Astrocyte (in vitro differentiated cells and primary cell): Measurements from ENCODE around the gene KAT7. TPM values are rescaled to one million over a fixed set of nuclear protein-coding genes. Genes with fewer than 3 reads are reported as not detected.

Experiments used
- DNase-seq: peaks from one replicate; pipeline ENCODE4 v3.0.0-alpha.2; 2010; ENCODE audit warnings: low read depth
- FAIRE-seq: peaks from 2 replicates; lab custom pipeline; 2011; peaks lifted over from hg19 to GRCh38; lab: Jason Lieb, UNC
- H2AFZ ChIP-seq: 2 replicates; pipeline ENCODE4 v1.6.0; 2012; ENCODE audit warnings: low read depth, low read length, inconsistent platforms
- H3K27ac ChIP-seq: 2 replicates; pipeline ENCODE4 v1.5.1; 2011; ENCODE audit warnings: low read depth, low read length, inconsistent platforms
- H3K27me3 ChIP-seq: 2 replicates; pipeline ENCODE4 v1.6.0; 2011; ENCODE audit warnings: low read length, inconsistent platforms; ENCODE audit not compliant: insufficient read depth
- H3K36me3 ChIP-seq: 2 replicates; pipeline ENCODE4 v1.5.1; 2011; ENCODE audit warnings: low read length, inconsistent platforms; ENCODE audit not compliant: insufficient read depth
- H3K4me1 ChIP-seq: 2 replicates; pipeline ENCODE4 v1.5.1; 2011; ENCODE audit warnings: low read length, inconsistent platforms; ENCODE audit not compliant: insufficient read depth
- H3K4me2 ChIP-seq: 2 replicates; pipeline ENCODE4 v1.6.0; 2012; ENCODE audit warnings: low read length, inconsistent platforms
- H3K4me3 ChIP-seq: 2 replicates; pipeline ENCODE4 v1.5.1; 2011; ENCODE audit warnings: low read depth, mild to moderate bottlenecking, low read length, inconsistent platforms; ENCODE audit not compliant: insufficient read depth
- H3K79me2 ChIP-seq: 2 replicates; pipeline ENCODE4 v1.6.0; 2012; ENCODE audit warnings: mild to moderate bottlenecking, low read length, inconsistent platforms; ENCODE audit not compliant: insufficient read depth
- H3K9ac ChIP-seq: 2 replicates; pipeline ENCODE4 v1.6.0; 2012; ENCODE audit warnings: mild to moderate bottlenecking, low read length, inconsistent platforms
- H3K9me3 ChIP-seq: 2 replicates; pipeline ENCODE4 v1.5.1; 2012; ENCODE audit warnings: low read depth, mild to moderate bottlenecking, low read length, inconsistent platforms; ENCODE audit not compliant: insufficient read depth
- H4K20me1 ChIP-seq: 2 replicates; pipeline ENCODE4 v1.6.0; 2012; ENCODE audit warnings: low read length, inconsistent platforms; ENCODE audit not compliant: insufficient read depth
- H3K27ac Mint-ChIP-seq: one replicate; pipeline ENCODE4 v1.8.0; 2021; ENCODE audit warnings: mild to moderate bottlenecking, mixed read lengths; ENCODE audit not compliant: unreplicated experiment
- H3K27me3 Mint-ChIP-seq: one replicate; pipeline ENCODE4 v1.8.0; 2021; ENCODE audit warnings: low read depth, mixed read lengths; ENCODE audit not compliant: unreplicated experiment
- H3K36me3 Mint-ChIP-seq: one replicate; pipeline ENCODE4 v1.8.0; 2021; ENCODE audit warnings: low read depth, mixed read lengths; ENCODE audit not compliant: unreplicated experiment
- H3K4me1 Mint-ChIP-seq: one replicate; pipeline ENCODE4 v1.8.0; 2021; ENCODE audit warnings: low read depth, mixed read lengths; ENCODE audit not compliant: unreplicated experiment
- H3K4me3 Mint-ChIP-seq: one replicate; pipeline ENCODE4 v1.8.0; 2021; ENCODE audit warnings: mild to moderate bottlenecking, moderate library complexity, mixed read lengths; ENCODE audit not compliant: unreplicated experiment
- H3K9me3 Mint-ChIP-seq: one replicate; pipeline ENCODE4 v1.8.0; 2021; ENCODE audit warnings: mild to moderate bottlenecking, mixed read lengths; ENCODE audit not compliant: unreplicated experiment
- EZH2 ChIP-seq: IDR thresholded peaks from 2 replicates; pipeline ENCODE4 v1.6.1; 2012; ENCODE audit warnings: mild to moderate bottlenecking, low read length, inconsistent platforms; ENCODE audit not compliant: insufficient read depth
- total RNA-seq: library from RNA; stranded (reverse); gene quantifications from 2 replicates; pipeline ENCODE4 v1.2.1, GENCODE V29; 2021
- TF ChIP-seq, protein P1 (sequence below): IDR thresholded peaks from 2 replicates; pipeline ENCODE4 v1.5.1; 2011; ENCODE audit warnings: low read depth, mild to moderate bottlenecking, inconsistent platforms, low read length, moderate library complexity; ENCODE audit not compliant: insufficient read depth

KAT7 gene
- total RNA-seq, 1 donor from 2014 or later, result 42.0 TPM

DNA sequence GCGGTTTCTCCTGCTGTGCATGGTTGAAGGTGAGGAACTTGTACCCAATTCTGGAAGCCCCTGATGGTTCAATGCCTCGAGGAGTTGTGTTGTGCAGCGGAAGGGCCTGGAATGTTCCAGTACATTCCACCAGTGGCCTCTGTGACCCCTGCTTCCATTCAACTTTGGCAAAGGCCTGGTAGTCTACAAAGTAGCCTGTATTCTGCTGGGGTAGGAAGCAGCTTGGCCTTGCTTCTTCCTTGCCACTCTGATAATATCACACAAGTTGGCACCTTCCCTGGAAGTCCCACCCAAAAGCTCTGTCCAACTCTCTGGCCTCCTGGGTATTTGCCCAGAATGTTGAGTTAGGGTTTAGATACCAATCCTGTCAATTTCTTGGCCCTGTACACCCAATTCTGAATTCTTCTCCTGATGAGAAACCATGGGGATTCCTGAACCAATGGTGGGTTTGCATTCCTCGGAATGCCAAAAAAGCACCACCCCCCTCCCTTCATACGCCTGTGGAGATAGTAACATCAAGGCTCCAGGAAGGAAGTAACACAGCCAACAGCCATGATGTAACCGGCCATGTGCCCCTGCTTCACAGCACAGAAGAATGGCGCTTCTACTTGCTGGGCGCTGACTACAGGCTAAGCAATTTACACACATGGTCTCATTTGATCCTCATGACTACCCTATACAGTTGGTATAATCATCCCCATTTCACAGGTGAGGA, 12.8 kb upstream of the KAT7 start:
- Histone ChIP-seq H3K4me3 (no peak overlapping the region), H3K27ac (no peak overlapping the region), H3K9me3 (no peaks in the 10 kb centered on the region), H4K20me1 (no peaks in the 10 kb centered on the region), H3K27me3 (no peaks in the 10 kb centered on the region), H3K4me2 (no peak overlapping the region), H3K79me2 (no peaks in the 10 kb centered on the region), H3K9ac (no peak overlapping the region), H3K4me1 (peaks cover 7% of the 10 kb centered on the region), H3K36me3 (no peaks in the 10 kb centered on the region), H2AFZ (peak overlapping the region; percentile 26)
- TF ChIP-seq EZH2, result no peak
- peaks cover 2% of the 10 kb centered on the region for H3K9me3 Mint-ChIP-seq
- peak; percentile 28 for DNase-seq
- FAIRE-seq, result no peak
- peak overlapping the region; percentile 67 for H3K27ac Mint-ChIP-seq
- peaks cover 4% of the 10 kb centered on the region for H3K4me1 Mint-ChIP-seq
- H3K27me3 Mint-ChIP-seq, result no peaks in the 10 kb centered on the region
- peaks cover 1% of the 10 kb centered on the region for H3K36me3 Mint-ChIP-seq
- no peak overlapping the region for H3K4me3 Mint-ChIP-seq

DNA sequence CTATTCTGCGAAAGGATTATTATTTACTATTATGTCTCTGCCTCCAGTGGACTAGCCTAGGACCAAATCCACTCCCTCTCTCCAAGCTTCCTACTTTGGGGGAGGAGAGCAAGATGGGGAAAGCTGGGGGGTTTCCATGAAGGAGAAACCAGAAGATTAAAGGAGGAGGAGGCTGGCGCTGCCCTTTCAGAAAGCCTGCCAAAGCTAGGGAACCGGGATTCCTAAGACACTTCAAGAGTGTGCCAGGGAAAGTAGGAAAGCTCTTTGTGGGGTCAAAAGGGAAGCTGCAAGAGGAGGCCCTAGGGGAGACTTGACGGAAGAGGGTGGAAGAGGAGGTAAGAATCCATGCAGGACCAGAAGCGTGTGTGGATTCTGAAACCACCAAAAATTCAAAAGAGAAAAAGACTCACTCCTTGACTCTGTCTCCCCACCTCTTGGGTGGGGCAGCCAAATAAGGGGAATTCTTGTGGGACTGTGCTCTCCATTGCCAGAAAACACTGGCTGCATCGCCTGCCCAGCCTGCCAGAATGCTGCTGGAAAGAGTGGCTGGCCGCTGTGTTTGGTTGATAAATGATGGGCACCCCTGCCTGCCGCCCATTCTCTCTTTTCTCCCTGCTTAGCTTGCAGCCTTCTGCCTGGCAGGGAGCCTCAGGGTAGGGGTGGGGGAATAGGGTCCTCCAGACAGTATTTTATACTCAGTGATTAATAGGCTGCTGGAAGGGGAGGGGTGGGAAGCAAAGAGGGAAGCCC, 11.8 kb upstream of the KAT7 start:
- Mint-ChIP-seq H3K27ac (no peak overlapping the region), H3K4me3 (no peak overlapping the region), H3K4me1 (peaks cover 4% of the 10 kb centered on the region), H3K36me3 (no peaks in the 10 kb centered on the region), H3K27me3 (no peaks in the 10 kb centered on the region), H3K9me3 (no peaks in the 10 kb centered on the region)
- Histone ChIP-seq H3K4me2 (no peak overlapping the region), H4K20me1 (no peaks in the 10 kb centered on the region), H3K27ac (no peak overlapping the region), H3K4me1 (peaks cover 7% of the 10 kb centered on the region), H3K79me2 (no peaks in the 10 kb centered on the region), H3K9ac (no peak overlapping the region), H3K9me3 (no peaks in the 10 kb centered on the region), H2AFZ (no peak overlapping the region), H3K36me3 (no peaks in the 10 kb centered on the region), H3K4me3 (no peak overlapping the region), H3K27me3 (no peaks in the 10 kb centered on the region)
- no peak for DNase-seq
- TF ChIP-seq EZH2, result no peak
- TF ChIP-seq, protein P1, sequence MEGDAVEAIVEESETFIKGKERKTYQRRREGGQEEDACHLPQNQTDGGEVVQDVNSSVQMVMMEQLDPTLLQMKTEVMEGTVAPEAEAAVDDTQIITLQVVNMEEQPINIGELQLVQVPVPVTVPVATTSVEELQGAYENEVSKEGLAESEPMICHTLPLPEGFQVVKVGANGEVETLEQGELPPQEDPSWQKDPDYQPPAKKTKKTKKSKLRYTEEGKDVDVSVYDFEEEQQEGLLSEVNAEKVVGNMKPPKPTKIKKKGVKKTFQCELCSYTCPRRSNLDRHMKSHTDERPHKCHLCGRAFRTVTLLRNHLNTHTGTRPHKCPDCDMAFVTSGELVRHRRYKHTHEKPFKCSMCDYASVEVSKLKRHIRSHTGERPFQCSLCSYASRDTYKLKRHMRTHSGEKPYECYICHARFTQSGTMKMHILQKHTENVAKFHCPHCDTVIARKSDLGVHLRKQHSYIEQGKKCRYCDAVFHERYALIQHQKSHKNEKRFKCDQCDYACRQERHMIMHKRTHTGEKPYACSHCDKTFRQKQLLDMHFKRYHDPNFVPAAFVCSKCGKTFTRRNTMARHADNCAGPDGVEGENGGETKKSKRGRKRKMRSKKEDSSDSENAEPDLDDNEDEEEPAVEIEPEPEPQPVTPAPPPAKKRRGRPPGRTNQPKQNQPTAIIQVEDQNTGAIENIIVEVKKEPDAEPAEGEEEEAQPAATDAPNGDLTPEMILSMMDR, result no peak
- FAIRE-seq, result no peak

DNA sequence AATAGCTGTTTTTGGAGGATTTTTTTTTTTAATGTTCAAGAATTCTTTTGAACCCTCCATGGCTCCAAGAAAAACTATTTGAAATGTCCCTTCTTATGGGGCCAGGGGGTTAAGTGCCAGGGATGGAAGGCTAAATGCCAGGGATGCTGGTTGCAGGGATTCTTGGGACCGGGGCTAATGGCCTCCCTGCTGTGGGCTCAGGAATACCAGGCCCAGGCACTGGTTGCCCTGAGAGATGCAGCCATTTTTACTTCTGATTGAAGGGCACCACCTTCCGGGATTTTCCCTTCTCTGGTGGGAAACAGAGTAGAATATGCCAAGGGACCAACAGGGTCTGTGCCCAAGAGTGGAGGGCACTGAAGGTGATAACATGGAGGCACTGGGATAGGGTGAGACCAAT, 10.9 kb upstream of the KAT7 start:
- H3K27ac Mint-ChIP-seq, result no peak overlapping the region
- Histone ChIP-seq H3K4me3 (no peak overlapping the region), H3K4me1 (peaks cover 7% of the 10 kb centered on the region), H3K4me2 (no peak overlapping the region), H2AFZ (no peak overlapping the region), H3K9ac (no peak overlapping the region), H3K27ac (no peak overlapping the region), H3K36me3 (no peaks in the 10 kb centered on the region), H3K79me2 (no peaks in the 10 kb centered on the region), H3K27me3 (no peaks in the 10 kb centered on the region), H4K20me1 (no peaks in the 10 kb centered on the region), H3K9me3 (no peaks in the 10 kb centered on the region)
- TF ChIP-seq, protein P1, result no peak
- TF ChIP-seq EZH2, result no peak
- FAIRE-seq (no peak), DNase-seq (no peak)
- no peaks in the 10 kb centered on the region for H3K36me3 Mint-ChIP-seq
- no peaks in the 10 kb centered on the region for H3K27me3 Mint-ChIP-seq
- H3K4me3 Mint-ChIP-seq, result no peak overlapping the region
- H3K9me3 Mint-ChIP-seq, result no peaks in the 10 kb centered on the region
- H3K4me1 Mint-ChIP-seq, result peaks cover 4% of the 10 kb centered on the region
